Stimulated activated CD8-positive, alpha-beta memory T cell treated with anti-CD3 and anti-CD28 coated beads, Interleukin-4, amount 100 ng/mL, for 1 hour (primary cell): ENCODE measurements around the gene CELSR3.
A peak's percentile ranks its signal among the peaks of the same experiment; 100 is the strongest.

ENCODE experiments used
- DNase-seq, 2 donors: peaks; one replicate each; pipeline ENCODE4 v3.0.0-alpha.2; 2020; ENCODE audit warnings: low read depth in 2 of 2, low spot score in 1 of 2

The CELSR3 gene, protein sequence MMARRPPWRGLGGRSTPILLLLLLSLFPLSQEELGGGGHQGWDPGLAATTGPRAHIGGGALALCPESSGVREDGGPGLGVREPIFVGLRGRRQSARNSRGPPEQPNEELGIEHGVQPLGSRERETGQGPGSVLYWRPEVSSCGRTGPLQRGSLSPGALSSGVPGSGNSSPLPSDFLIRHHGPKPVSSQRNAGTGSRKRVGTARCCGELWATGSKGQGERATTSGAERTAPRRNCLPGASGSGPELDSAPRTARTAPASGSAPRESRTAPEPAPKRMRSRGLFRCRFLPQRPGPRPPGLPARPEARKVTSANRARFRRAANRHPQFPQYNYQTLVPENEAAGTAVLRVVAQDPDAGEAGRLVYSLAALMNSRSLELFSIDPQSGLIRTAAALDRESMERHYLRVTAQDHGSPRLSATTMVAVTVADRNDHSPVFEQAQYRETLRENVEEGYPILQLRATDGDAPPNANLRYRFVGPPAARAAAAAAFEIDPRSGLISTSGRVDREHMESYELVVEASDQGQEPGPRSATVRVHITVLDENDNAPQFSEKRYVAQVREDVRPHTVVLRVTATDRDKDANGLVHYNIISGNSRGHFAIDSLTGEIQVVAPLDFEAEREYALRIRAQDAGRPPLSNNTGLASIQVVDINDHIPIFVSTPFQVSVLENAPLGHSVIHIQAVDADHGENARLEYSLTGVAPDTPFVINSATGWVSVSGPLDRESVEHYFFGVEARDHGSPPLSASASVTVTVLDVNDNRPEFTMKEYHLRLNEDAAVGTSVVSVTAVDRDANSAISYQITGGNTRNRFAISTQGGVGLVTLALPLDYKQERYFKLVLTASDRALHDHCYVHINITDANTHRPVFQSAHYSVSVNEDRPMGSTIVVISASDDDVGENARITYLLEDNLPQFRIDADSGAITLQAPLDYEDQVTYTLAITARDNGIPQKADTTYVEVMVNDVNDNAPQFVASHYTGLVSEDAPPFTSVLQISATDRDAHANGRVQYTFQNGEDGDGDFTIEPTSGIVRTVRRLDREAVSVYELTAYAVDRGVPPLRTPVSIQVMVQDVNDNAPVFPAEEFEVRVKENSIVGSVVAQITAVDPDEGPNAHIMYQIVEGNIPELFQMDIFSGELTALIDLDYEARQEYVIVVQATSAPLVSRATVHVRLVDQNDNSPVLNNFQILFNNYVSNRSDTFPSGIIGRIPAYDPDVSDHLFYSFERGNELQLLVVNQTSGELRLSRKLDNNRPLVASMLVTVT (N-terminal part only)

DNA sequence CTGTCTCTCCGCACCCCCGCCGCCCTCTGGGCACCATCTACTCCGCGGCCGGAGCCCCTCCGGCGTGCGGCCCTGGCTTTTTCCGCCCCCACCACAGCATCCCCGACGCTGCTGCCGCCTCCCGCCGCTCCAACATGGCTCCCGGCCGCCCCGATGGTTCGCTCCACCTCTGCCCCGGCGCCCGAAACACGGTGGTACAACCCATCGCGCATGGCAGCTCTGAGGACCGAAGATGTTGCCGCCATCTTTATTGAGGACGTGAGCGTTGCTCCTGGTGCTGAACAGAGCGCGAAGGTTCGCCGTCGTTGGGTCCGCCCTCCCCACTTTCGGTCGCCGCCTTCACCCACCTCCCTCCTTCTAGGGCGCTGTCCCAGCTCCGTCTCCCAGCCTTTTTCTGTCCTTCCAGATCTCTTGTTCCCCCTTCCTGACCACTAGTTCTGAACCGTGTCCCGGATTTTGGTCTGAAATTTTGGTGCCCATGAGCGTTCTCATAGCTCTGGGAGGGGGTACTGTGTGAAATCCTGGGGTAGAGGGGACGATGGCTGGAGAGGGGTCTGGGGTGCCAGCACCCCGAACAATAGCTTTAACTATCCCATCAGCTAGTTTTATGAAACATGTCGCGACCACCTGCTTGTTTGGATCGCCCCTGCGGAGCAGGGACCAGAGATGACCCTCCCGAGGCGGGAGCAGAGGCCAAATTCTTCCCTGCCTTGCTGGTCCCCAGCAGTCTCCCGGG, at the start of gene CELSR3:
Gene CELSR3, minus strand, starts transcription at position 134 of the 736 bp plus-strand sequence. CDS start 252 bp downstream, outside the sequence.
- DNase-seq: peak in 1 of 2 donors; percentile 17

DNA sequence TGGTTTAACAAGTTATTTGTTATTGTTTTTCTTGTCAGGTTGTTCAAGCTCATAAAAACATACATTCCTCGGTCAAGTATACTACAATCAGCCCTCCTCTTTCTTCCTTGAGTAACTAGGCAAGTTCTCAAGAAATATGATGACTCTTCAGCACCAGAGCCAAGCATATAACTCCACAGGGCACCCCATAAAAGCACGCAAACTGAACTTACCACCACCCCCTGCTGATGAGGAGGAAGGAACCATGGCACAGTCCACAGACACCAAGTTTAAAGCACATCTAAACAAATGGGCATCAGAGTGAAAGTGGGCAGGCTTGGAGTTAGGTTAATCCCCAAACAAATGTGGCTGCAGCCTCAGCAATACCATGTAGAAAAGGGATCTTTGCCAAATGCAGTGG, 49.0 kb upstream of the CELSR3 start:
- DNase-seq: no peak

DNA sequence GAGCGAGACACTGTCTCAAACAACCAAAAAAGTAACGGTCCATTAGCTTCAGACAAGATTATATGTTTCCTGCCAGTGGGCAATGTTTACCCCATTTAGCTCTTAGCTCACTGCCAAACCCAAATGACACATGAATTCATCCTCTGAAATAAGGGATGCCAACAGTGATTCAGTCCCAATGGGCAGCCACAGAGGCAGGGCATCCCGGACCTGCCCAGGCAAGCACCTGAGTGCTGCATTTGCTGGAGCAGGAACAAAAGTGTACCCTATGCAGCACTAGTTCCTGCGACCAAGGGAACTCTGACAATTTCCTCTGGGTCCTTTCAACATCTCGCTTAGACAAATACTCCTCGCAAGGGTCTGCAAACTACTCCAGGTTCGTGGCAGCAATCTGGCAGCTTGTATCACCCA, 46.4 kb upstream of the CELSR3 start:
- DNase-seq: no peak

DNA sequence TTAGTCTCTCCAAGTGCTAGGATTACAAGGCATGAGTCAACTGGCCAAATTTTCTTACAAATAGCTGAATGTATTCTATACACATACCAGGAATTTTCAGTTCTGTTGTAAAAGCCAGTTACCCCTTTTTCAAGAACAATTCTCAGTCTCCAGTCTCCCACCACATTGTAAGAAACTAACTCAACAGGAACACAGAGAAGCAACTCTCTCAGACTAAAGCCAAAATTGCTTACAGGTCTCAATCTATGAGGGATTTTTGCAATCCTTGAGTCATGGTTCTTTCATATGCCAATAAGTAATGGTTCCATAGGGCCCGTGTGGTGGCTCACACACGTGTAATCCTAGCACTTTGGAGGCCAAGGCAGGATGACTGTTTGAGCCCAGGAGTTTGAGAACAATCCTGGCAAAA, 45.8 kb upstream of the CELSR3 start:
- DNase-seq: no peak

DNA sequence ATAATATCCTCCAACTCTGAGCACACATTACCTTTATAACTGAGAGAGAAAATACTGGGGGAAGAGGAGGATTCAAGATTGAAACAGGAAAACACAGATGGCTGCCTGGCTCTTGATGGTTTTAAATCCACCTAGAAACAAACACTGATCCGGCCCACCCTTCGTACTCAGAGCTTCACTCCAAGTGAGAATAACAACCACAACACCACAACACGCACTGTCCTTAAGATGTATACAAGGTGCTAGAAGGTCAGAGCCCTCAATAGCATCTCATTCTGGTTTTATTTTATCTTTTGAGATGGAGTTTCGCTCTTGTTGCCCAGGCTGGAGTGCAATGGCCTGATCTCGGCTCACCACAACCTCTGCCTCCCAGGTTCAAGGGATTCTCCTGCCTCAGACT, 44.5 kb upstream of the CELSR3 start:
- no peak for DNase-seq

DNA sequence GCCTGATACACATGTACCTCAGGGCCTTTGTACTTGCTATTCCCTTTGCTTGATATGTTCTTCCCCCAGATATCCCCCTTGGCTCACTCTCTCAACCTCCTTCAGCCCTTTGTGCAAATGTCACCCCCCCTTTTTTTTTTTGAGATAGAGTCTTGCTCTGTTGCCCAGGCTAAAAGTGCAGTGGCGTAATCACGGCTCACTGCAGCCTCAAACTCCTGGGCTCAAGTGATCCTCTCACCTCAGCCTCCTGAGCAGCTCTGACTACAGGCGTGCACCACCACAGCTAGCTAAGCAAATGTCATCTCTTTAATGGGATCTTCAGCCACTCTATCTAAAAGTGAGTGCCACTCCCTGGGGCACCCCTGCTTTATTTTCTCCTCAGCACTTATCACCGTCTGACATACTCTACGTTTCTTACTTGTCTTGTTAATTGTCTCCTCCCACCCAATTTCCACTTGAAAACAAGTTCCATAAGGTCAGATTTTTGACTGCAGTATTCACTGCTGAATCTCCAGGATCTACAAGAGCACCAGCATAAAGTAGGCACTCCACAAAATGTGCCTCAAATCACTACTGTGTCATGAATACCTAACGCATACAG, 39.7 kb upstream of the CELSR3 start:
- no peak for DNase-seq

DNA sequence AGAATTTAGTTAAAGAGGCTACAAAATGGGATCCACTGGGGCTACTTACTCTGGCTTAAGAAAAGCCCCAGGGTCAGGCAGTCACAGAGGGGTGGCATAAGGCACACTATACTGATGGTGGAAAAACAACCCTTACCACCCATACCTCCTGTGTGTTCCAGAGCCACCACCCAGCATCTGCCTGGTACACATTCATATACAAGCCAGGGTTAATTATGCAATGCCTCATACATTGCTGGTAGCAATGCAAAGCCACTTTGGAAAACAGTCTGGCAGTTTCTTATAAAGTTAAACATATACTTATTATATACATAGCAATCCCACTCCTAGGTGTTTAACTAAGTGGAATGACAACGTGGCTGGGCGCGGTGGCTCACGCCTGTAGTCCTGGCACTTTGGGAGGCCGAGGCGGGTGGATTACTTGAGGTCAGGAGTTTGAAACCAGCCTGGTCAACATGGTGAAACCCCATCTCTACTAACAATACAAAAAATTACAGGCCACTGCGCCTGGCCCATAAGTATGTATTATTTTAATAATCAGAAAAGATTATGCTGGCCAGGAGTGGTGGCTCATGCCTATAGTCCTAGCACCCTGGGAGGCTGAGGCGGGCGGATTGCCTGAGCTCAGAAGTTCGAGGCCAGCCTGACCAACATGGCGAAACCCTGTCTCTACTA, 38.2 kb upstream of the CELSR3 start:
- DNase-seq: no peak

DNA sequence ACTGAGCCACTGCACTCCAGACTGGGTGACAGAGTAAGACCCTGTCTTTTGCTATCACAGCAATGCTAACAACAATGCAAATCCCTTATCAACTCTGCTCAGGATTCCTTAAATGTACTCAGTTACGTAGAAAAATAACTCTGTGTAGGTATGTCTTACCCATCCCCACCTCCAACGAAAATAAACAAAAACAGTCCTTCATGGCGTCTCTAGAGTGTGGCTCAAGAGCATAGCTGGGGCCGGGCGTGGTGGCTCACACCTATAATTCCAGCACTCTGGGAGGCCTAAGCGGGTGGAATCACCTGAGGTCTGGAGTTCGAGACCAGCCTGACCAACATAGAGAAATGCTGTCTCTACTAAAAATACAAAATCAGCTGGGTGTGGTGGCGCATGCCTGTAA, 36.2 kb upstream of the CELSR3 start:
- DNase-seq: no peak

DNA sequence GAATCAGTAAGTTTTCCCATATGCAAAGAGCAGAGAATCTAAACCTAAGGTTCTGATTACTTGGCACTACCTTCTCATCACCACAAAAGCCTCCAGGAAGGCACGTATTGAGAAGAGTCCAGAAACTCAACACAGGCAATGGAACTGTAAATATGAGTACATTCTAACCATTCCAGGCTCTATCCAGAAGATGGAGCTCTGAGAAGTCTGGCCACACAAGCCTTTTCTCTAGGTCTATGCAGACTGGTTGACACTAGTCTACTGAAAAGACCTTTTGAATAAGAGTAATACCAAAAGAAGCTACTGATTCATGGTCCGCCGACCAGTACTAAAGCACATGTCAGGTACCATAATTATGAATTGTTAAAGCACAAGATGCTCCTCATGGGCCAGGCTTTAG, 35.3 kb upstream of the CELSR3 start:
- no peak for DNase-seq

DNA sequence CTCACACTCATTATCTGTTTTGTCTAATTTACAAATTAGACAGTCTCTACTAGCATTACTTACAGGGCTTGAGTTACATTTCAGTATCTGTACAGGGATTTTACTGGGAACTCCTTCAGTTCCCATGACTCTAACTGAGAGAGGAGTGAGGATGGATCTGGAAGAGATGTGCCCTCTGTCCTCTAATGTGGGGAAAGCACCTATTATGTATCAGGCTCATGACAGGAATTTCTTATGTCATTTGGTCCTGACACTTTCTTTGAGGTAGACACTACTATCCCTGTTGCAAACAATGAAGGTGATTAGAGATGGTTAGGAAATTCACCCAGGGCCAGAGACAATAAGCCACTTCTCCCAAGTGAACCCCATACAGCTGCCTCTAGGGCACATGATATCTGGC, 33.9 kb upstream of the CELSR3 start:
- no peak for DNase-seq

DNA sequence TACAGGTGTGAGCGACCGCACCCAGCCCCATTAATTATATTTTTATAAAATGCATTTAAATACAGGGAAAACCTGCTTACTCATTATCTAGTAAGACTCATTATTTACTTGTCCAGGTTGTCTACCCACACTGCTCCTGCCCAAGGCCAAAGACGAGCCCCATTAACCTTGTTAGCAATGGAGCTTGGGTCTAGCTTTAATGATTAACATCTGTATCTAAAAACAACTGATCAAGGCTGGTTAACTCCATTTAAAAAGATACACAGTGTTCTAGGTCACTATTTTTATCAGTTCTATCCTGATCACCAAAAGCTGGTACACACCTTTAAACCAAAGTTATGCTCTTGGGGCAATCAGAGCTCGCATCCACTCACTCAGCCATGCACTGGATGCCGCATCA, 33.5 kb upstream of the CELSR3 start:
- no peak for DNase-seq

DNA sequence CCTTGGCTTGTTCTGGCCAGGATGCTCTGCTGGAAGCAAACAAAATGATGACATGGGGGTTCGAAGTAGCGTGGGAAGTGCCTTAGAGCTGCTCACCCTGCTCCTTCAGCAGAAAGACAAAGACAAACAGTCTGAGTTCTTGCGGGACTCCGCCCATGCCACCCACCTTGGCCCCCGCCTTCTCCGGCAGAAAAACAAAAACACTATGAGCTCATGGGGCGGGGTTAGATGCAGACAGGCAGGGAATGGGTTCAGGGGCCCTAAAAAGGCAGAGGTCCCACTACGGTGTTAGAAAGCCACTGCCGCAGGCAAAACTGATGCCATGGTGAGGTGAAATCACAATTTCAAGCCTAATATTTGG, 32.7 kb upstream of the CELSR3 start:
- no peak for DNase-seq

DNA sequence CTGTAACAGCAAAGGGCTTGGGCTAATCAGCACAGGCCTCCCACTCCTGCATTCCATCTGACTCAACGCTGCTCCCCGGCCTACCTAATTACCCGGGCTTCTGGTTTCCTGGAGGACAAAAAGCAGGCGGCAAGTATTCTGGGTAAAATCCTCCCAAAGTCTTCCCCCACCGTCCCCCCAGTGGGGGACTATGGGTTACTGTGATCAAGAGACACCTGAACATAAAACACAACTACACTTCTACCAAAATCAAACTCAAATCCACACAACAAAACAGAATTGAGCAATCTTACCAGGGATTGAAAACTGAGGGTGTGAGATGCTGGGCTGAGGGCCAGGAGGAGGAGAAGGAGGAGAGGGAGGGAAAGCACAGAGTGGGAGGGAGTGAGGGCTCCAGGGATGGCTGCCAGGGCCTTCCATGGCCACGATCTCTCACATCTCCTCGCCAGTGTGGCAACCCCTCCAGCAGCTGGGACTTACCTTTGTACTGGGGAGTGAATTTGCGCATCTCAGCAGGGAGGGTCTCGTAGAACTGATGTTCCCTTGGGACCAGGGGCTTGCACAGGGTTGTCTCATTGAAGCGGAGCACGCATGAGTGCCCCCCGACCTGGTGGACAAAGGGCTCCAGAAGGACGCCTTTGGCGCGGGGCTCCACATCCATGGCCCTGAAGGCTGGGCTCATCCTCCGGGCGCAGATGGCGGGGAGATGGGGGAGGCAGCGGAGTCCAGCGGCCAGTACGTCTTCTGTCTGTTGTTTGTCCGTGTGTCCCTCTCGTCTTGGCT, 32.1 kb upstream of the CELSR3 start:
- DNase-seq: no peak

DNA sequence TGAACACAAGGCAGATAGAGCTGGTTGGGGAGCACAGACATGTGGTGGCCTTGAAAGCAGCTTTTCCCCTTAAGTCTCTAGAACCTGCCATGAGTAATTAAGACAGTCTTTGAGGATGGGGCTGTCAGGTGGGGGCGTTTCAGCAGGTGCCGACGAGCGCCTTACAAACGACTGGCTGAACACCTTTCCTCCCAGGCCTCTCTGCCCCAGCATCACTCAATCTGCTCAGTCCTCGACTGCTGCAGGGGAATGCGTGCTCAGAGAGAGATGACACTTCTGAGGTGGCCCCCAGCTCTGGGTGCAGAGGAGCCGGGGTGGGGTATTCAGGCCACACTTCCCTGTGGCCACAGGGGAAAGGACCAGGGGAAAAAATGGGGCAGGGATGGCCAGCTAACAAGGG, 31.1 kb upstream of the CELSR3 start:
- no peak for DNase-seq

DNA sequence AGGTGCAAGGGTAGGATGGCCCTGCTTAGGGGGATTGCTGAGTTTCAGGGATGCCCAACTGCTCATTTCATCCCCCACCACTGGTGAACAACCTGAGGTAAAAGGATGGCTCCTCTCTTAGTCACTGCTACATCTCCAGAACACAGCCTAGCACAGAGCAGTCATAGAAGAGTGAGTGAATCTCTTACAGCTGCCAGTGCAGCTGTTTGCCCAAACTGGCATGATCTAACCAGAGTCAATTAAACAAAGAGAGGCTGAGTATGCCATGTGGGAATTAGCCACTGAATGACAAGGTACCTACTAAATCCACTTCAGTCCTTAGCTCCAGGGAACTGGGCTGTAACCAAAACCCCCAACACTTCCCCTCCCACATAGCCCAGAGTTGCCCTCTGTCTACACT, 29.9 kb upstream of the CELSR3 start:
- no peak for DNase-seq

DNA sequence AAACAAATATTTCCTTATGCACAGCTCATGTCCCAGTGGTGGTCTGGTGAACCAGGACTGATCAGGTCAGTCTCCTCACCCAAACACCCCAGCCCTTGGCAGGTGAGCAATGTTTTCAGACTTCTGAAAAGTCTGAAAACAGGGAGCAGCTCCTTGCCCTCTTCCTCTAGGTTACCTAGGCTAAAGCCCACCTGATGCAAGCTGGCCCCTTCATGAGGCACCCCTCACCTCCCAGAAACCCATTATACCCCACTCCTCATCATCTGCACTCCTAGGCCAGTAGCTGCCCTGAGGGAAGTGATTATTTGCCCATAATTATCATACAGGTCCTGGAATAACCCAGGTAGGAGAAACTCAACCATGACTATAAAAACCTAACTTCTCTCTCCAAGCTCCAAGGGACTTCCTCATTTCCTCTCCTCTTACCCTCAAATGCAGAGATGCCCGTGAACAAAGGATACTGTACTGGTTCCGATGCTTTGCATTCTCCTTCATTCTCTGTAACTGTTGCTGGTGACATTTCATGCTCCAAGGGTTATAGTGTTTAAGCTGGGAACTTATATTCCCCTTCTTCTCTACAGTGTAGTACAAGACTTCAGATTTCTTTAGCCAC, 28.3 kb upstream of the CELSR3 start:
- no peak for DNase-seq

DNA sequence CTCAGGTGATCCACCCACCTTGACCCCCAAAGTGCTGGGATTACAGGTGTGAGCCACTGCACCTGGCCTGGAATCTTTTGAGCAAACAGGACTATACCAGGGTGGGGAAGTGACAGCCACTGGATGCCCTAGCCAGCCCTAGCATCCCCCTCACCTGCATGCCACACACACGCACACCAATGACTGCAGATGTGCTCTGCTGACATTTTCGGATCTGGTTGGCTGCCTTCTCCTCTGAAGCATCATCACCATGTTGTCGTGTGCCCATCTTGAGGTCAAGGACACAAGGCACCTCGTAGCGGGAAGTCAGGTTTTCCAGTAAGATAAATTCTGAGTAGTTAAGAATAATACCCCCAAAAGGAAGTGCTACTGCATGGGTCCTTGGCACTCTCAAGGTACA, 26.7 kb upstream of the CELSR3 start:
- no peak for DNase-seq

DNA sequence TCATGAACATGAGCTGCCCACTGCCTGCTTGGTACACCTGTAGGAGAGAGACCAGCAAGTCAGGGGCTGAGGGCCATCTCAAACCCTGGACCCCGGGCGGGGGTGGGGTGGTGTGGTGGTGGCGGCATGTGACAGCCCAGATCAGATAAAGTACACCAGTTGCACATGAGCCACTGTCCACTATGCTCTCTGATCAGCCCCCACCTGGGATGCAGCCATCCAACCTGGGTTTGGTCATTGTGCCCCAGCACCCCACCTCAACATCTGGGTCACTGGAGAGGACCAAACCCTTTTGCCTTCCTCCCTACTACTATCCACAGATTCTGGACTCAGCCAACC, 26.0 kb upstream of the CELSR3 start:
- DNase-seq: no peak
